HL-60 (cell line): ENCODE data around the gene SPEN.

Experiments
- DNase-seq, 2 experiments: peaks; one replicate each; pipeline ENCODE4 v3.0.0-alpha.2; 2010 to 2020; ENCODE audit warnings: low read depth in 1 of 2, low spot score in 1 of 2
- H3K27ac ChIP-seq: fragments of 250-450 bp; sonication (Bioruptor Pico); replicated peaks from 2 replicates; pipeline ENCODE4 v1.5.1; 2020; ENCODE audit warnings: mild to moderate bottlenecking, moderate library complexity
- H3K27me3 ChIP-seq: fragments of 250-450 bp; sonication (Bioruptor Pico); 2 replicates; pipeline ENCODE4 v1.5.1; 2021; ENCODE audit warnings: mild to moderate bottlenecking, moderate library complexity; ENCODE audit not compliant: insufficient read depth, poor library complexity, severe bottlenecking
- H3K4me3 ChIP-seq: replicated peaks from 2 replicates; pipeline ENCODE4 v1.5.1; 2011; ENCODE audit warnings: mild to moderate bottlenecking, control low read depth, low read length; ENCODE audit not compliant: insufficient read depth
- GABPA ChIP-seq: IDR thresholded peaks from 2 replicates; pipeline ENCODE4 v1.6.1; 2012; ENCODE audit warnings: low read depth
- POLR2AphosphoS5 ChIP-seq: IDR thresholded peaks from 2 replicates; pipeline ENCODE4 v1.6.1; 2012; ENCODE audit warnings: low read depth
- SPI1 ChIP-seq: IDR thresholded peaks from 2 replicates; pipeline ENCODE4 v1.6.1; 2012; ENCODE audit warnings: low read depth, mild to moderate bottlenecking, borderline replicate concordance
- TF ChIP-seq, protein P1 (sequence below): IDR thresholded peaks from 2 replicates; pipeline ENCODE4 v1.6.1; 2012; ENCODE audit warnings: low read depth; ENCODE audit not compliant: insufficient replicate concordance
- TF ChIP-seq, protein P2 (sequence below): IDR thresholded peaks from one replicate; pipeline ENCODE4 v1.5.1; 2011; ENCODE audit warnings: low read length, control low read depth, inconsistent platforms; ENCODE audit not compliant: insufficient read depth

Gene SPEN

DNA sequence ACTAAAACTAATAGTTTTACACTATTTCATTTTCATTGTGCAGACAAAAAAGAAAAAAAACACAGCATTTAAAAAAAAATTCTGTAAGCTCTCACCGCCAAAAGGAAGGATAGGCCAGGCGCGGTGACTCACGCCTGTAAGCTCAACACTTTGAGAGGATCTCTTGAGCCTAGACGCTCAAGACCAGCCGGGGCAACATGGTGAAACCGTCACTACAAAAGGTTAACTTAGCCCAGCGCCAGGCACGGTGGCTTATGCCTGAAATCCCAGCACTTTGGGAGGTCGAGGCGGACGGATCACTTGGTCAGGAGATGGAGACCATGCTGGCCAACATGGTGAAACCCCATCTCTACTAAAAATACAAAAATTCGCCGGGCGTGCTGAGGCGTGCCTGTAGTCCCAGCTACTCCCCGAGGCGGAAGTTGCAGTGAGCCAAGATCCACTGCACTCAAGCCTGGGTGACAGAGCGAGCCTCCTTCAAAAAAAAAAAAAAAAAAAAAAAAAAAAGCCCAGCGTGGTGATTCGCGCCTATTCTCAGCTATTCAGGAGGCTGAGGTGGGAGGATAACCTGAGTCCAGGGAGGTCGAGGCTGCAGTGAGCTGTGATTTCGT, 14.3 kb upstream of the SPEN start:
- Histone ChIP-seq H3K4me3 (peak overlapping the region; percentile 39), H3K27me3 (no peaks in the 10 kb centered on the region), H3K27ac (peak overlapping the region; percentile 99)
- TF ChIP-seq, protein P1, sequence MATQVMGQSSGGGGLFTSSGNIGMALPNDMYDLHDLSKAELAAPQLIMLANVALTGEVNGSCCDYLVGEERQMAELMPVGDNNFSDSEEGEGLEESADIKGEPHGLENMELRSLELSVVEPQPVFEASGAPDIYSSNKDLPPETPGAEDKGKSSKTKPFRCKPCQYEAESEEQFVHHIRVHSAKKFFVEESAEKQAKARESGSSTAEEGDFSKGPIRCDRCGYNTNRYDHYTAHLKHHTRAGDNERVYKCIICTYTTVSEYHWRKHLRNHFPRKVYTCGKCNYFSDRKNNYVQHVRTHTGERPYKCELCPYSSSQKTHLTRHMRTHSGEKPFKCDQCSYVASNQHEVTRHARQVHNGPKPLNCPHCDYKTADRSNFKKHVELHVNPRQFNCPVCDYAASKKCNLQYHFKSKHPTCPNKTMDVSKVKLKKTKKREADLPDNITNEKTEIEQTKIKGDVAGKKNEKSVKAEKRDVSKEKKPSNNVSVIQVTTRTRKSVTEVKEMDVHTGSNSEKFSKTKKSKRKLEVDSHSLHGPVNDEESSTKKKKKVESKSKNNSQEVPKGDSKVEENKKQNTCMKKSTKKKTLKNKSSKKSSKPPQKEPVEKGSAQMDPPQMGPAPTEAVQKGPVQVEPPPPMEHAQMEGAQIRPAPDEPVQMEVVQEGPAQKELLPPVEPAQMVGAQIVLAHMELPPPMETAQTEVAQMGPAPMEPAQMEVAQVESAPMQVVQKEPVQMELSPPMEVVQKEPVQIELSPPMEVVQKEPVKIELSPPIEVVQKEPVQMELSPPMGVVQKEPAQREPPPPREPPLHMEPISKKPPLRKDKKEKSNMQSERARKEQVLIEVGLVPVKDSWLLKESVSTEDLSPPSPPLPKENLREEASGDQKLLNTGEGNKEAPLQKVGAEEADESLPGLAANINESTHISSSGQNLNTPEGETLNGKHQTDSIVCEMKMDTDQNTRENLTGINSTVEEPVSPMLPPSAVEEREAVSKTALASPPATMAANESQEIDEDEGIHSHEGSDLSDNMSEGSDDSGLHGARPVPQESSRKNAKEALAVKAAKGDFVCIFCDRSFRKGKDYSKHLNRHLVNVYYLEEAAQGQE, result peak; percentile 47
- no peak for TF ChIP-seq SPI1
- TF ChIP-seq, protein P2, sequence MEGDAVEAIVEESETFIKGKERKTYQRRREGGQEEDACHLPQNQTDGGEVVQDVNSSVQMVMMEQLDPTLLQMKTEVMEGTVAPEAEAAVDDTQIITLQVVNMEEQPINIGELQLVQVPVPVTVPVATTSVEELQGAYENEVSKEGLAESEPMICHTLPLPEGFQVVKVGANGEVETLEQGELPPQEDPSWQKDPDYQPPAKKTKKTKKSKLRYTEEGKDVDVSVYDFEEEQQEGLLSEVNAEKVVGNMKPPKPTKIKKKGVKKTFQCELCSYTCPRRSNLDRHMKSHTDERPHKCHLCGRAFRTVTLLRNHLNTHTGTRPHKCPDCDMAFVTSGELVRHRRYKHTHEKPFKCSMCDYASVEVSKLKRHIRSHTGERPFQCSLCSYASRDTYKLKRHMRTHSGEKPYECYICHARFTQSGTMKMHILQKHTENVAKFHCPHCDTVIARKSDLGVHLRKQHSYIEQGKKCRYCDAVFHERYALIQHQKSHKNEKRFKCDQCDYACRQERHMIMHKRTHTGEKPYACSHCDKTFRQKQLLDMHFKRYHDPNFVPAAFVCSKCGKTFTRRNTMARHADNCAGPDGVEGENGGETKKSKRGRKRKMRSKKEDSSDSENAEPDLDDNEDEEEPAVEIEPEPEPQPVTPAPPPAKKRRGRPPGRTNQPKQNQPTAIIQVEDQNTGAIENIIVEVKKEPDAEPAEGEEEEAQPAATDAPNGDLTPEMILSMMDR, result no peak
- peak; percentile 60; the same call in 1 of the 2 replicates for TF ChIP-seq POLR2AphosphoS5
- TF ChIP-seq GABPA, result no peak
- peak; percentile 77 to 90 for DNase-seq

DNA sequence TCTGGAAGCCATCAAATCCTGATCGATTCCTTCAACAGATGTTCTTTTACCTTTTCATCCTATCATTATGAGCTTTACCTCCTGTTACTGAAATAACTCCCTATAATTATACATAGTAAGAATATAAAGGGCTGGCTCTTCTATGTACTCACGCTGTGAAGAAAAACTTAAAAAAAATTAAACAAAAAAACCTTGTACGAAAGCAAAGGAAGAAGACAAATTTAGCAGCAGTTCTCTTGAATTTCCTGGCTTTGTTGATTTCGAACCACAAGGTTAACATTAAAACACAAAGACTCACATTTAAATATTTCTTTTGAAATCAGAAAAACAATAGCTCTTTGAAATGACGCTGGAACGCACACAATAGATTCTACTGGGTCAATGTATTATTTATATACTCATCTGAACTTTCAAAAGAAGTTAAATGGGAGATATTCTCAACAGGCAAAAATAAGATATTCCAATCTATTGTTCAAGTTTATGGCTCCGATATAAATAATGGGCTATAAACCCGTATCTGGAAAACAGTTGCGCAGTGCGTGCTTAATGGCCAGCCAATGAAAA, 13.6 kb upstream of the SPEN start:
- H3K27me3 ChIP-seq, result no peaks in the 10 kb centered on the region
- H3K4me3 ChIP-seq, result peak overlapping the region; percentile 39
- peak overlapping the region; percentile 99 for H3K27ac ChIP-seq
- TF ChIP-seq, protein P1, result no peak
- TF ChIP-seq GABPA, result no peak
- TF ChIP-seq, protein P2, result no peak
- TF ChIP-seq POLR2AphosphoS5, result no peak
- TF ChIP-seq SPI1, result no peak
- no peak for DNase-seq

DNA sequence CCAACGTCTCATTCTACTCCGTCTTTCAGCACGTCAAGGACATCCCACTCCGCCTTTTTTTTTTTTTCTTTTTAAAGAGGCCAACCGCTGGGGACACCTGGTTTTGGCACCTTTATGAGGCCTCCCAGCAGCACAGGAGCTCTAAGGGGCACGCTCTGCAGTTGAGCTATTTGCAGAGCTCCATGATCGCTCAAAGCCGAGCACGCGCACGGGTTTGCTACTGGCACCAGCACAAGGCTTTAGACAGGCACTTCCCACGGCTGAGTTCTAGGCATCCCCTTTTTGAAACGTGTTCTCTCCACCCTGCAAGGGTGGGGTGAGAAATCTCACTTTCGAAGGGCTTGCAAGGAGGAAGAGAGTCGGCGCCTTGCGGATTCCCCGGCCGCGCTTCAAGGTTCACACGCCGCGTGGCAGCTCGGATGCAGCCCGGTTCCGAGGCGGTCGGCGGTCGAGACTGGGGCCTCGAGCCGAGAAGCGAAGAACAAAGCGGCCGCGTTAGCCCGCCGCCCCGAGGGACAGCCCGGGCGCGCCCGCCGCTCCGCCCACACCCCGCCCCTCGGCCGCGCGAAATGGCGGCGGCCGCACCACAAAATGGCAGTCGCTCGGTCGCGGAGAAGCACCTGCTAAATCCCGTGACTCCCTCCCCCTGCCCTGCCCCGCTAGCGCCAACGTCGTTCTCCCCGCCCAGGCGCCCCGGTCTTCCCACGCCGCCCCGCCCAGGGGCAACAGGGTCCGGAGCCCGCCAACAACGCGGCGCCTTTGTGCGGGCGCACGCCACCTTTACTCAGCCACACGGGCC, 12.9 kb upstream of the SPEN start:
- Histone ChIP-seq H3K4me3 (peak overlapping the region; percentile 63), H3K27ac (peak overlapping the region; percentile 99), H3K27me3 (no peaks in the 10 kb centered on the region)
- peak; percentile 81 to 93 for DNase-seq
- TF ChIP-seq SPI1 (peak; percentile 28; the same call in 1 of the 2 replicates), POLR2AphosphoS5 (peak; percentile 90)
- TF ChIP-seq, protein P1, result peak; percentile 46
- TF ChIP-seq, protein P2, result no peak
